ENCODE results near the gene KRTAP12-4.
"Not testable (repeated sequence)": the region's sequence is repeated elsewhere in the genome, so short reads cannot be mapped to it uniquely, and the experiment has no call there.

The KRTAP12-4 gene

GRCh38 chr21:44656868-44657267 lies 2.4 kb upstream of the KRTAP12-4 start:
- no peak for DNase-seq (ENCODE audit: low read depth, low spot score)

- DNase-seq (ENCODE audit: low read depth, low spot score), result no peak
Observed at GRCh38 chr21:44653656-44654575, 543 bp downstream of the KRTAP12-4 start.

- DNase-seq (ENCODE audit: low read depth, low spot score), result no peak
Observed at GRCh38 chr21:44653123-44653522, 1.3 kb downstream of the KRTAP12-4 start.

- no peak for DNase-seq (ENCODE audit: low read depth, low spot score)
Observed at GRCh38 chr21:44650973-44651675, 3.3 kb downstream of the KRTAP12-4 start.

GRCh38 chr21:44650265-44650972 lies 4.0 kb downstream of the KRTAP12-4 start:
- DNase-seq (ENCODE audit: low read depth, low spot score), result no peak

- DNase-seq (ENCODE audit: low read depth, low spot score), result no peak
Observed at GRCh38 chr21:44649521-44650100, 4.8 kb downstream of the KRTAP12-4 start.

- DNase-seq (ENCODE audit: low read depth, low spot score), result no peak
Observed at GRCh38 chr21:44648557-44649311, 5.7 kb downstream of the KRTAP12-4 start.

- no peak for DNase-seq (ENCODE audit: low read depth, low spot score)
Observed at GRCh38 chr21:44647222-44647552, 7.3 kb downstream of the KRTAP12-4 start.

- DNase-seq (ENCODE audit: low read depth, low spot score), result not testable (repeated sequence)
Observed at GRCh38 chr21:44646366-44647221, 7.9 kb downstream of the KRTAP12-4 start, which contains the start of gene KRTAP10-11. TSS of gene KRTAP10-11 (plus strand) at chr21:44646414. CDS start at chr21:44646459, 45 bp downstream.

GRCh38 chr21:44644878-44645277 lies 9.6 kb downstream of the KRTAP12-4 start:
- DNase-seq (ENCODE audit: low read depth, low spot score), result no peak

GRCh38 chr21:44643741-44644310 lies 10.6 kb downstream of the KRTAP12-4 start:
- no peak for DNase-seq (ENCODE audit: low read depth, low spot score)

- DNase-seq (ENCODE audit: low read depth, low spot score), result no peak
Observed at GRCh38 chr21:44640761-44641160, 13.7 kb downstream of the KRTAP12-4 start.

GRCh38 chr21:44639331-44639655 lies 15.2 kb downstream of the KRTAP12-4 start:
- DNase-seq (ENCODE audit: low read depth, low spot score), result no peak

- not testable (repeated sequence) for DNase-seq (ENCODE audit: low read depth, low spot score)
Observed at GRCh38 chr21:44638506-44639330, 15.7 kb downstream of the KRTAP12-4 start.

- DNase-seq (ENCODE audit: low read depth, low spot score), result not testable (repeated sequence)
Observed at GRCh38 chr21:44637851-44638348, 16.6 kb downstream of the KRTAP12-4 start.

- no peak for DNase-seq (ENCODE audit: low read depth, low spot score)
Observed at GRCh38 chr21:44637018-44637850, 17.2 kb downstream of the KRTAP12-4 start, which contains the start of gene KRTAP10-10. TSS of gene KRTAP10-10 (plus strand) at chr21:44637356. CDS start at chr21:44637418, 62 bp downstream.

- no peak for DNase-seq (ENCODE audit: low read depth, low spot score)
Observed at GRCh38 chr21:44636209-44637017, 18.0 kb downstream of the KRTAP12-4 start.
